Neutrophil (primary cell): Measurements from ENCODE around the gene KRT14.
A peak's percentile ranks its signal among the peaks of the same experiment; 100 is the strongest.

Source experiments
- H3K27ac ChIP-seq: fragments of 200-600 bp; sonication (generic); 2 replicates; pipeline ENCODE4 v1.5.1; 2016; ENCODE audit warnings: mild to moderate bottlenecking, moderate library complexity
- H3K27me3 ChIP-seq: fragments of 200-600 bp; sonication (generic); 2 replicates; pipeline ENCODE4 v1.6.0; 2016; ENCODE audit warnings: mild to moderate bottlenecking
- H3K36me3 ChIP-seq: fragments of 200-600 bp; sonication (generic); 2 replicates; pipeline ENCODE4 v1.5.1; 2017
- H3K4me1 ChIP-seq, 2 experiments: fragments of 200-600 bp in 1 of 2; sonication (generic) in 1 of 2; 1 replicate in 1 of 2; 2 replicates in 1 of 2; pipeline versions ENCODE4 v1.5.1 to v1.6.1; 2013 to 2016; ENCODE audit warnings: low read depth in 1 of 2, low read length in 1 of 2, mild to moderate bottlenecking in 1 of 2, moderate library complexity in 1 of 2; ENCODE audit not compliant: control insufficient read depth in 1 of 2, insufficient read depth in 1 of 2
- H3K4me3 ChIP-seq, 2 experiments: fragments of 200-600 bp in 1 of 2; sonication (generic) in 1 of 2; 1 replicate in 1 of 2; 2 replicates in 1 of 2; pipeline ENCODE4 v1.5.1; 2013 to 2016; ENCODE audit warnings: low read depth in 1 of 2, low read length in 1 of 2, mild to moderate bottlenecking in 1 of 2, moderate library complexity in 1 of 2
- H3K9me3 ChIP-seq: fragments of 200-600 bp; sonication (generic); 2 replicates; pipeline ENCODE4 v1.5.1; 2016
- TF ChIP-seq, protein P1 (sequence below): fragments of 200-600 bp; sonication (generic); IDR thresholded peaks from 2 replicates; pipeline ENCODE4 v1.5.1; 2016; ENCODE audit warnings: antibody characterized with exemption

The KRT14 gene

DNA sequence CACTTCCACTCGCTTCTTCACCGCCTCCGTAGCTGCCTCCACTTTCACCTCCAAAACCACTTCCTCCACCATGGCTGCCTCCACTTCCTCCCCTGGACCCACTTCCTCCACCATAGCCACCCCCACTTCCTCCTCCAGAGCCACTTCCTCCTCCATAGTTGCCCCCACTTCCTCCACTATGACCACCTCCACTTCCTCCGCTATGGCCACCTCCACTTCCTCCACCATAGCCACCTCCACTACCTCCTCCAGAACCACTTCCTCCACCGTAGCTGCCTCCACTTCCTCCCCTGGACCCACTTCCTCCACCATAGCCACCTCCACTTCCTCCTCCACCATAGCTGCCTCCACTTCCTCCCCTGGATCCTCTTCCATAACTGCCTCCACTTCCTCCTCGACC is 19.4 kb downstream of the KRT14 start:
- H3K27ac ChIP-seq = peak overlapping the region; percentile 82
- no peak overlapping the region for H3K4me3 ChIP-seq
- TF ChIP-seq, protein P1, sequence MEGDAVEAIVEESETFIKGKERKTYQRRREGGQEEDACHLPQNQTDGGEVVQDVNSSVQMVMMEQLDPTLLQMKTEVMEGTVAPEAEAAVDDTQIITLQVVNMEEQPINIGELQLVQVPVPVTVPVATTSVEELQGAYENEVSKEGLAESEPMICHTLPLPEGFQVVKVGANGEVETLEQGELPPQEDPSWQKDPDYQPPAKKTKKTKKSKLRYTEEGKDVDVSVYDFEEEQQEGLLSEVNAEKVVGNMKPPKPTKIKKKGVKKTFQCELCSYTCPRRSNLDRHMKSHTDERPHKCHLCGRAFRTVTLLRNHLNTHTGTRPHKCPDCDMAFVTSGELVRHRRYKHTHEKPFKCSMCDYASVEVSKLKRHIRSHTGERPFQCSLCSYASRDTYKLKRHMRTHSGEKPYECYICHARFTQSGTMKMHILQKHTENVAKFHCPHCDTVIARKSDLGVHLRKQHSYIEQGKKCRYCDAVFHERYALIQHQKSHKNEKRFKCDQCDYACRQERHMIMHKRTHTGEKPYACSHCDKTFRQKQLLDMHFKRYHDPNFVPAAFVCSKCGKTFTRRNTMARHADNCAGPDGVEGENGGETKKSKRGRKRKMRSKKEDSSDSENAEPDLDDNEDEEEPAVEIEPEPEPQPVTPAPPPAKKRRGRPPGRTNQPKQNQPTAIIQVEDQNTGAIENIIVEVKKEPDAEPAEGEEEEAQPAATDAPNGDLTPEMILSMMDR = no peak
- H3K9me3 ChIP-seq = peaks cover 14% of the 10 kb centered on the region
- peaks cover 50% of the 10 kb centered on the region for H3K27me3 ChIP-seq
- no peaks in the 10 kb centered on the region for H3K4me1 ChIP-seq
- no peaks in the 10 kb centered on the region for H3K36me3 ChIP-seq

DNA sequence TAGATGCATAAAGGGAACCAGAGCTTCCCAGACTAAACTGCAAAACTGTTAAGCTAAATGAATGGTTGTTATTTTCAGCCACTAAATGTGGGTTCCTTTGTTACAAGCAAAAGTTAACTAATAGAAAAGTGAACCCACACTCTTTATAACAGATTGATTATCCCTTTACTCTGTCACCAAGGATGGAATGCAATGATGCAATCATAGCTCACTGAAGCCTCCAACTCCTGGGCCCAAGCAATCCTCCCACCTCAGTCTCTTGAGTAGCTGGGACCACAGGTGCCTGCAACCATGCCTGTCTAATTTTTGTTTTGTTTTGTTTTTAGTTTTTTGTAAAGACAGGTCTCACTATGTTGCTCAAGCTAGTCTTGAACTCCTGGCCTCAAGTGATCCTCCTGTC is 21.4 kb downstream of the KRT14 start:
- H3K4me3 ChIP-seq = no peak overlapping the region
- TF ChIP-seq, protein P1 = no peak
- H3K36me3 ChIP-seq = no peaks in the 10 kb centered on the region
- H3K9me3 ChIP-seq = peaks cover 14% of the 10 kb centered on the region
- H3K27ac ChIP-seq = no peak overlapping the region
- H3K4me1 ChIP-seq = no peaks in the 10 kb centered on the region
- H3K27me3 ChIP-seq = peaks cover 46% of the 10 kb centered on the region

DNA sequence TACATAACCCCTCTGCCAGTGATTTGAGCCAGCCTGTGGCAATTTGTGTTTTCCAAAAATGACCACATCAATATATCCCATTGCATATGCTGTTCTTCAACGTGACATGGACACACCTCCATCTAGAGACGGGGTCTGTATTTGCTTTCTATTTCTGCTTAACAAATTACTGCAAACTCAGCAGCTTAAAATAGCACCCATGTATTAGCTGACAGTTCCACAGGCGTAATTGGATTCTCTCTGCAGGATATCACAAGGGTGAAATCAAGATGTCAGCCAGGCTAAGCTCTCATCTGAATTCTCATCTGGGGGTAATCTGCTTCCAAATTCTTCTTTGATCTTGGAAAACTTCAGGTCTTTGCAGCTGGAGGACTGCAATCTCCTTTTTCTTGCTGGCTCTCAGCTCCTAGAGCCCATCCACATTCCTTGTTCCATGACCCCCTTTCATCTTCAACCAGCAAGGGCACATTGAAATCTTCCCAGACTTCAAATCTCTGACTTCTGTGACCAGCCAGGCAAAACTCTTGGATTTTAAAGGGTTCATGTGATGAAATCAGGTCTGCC is 23.0 kb downstream of the KRT14 start:
- TF ChIP-seq, protein P1 = no peak
- Histone ChIP-seq H3K4me3 (no peak overlapping the region), H3K27ac (no peak overlapping the region), H3K27me3 (peaks cover 40% of the 10 kb centered on the region), H3K36me3 (no peaks in the 10 kb centered on the region), H3K9me3 (peaks cover 14% of the 10 kb centered on the region), H3K4me1 (no peaks in the 10 kb centered on the region)

DNA sequence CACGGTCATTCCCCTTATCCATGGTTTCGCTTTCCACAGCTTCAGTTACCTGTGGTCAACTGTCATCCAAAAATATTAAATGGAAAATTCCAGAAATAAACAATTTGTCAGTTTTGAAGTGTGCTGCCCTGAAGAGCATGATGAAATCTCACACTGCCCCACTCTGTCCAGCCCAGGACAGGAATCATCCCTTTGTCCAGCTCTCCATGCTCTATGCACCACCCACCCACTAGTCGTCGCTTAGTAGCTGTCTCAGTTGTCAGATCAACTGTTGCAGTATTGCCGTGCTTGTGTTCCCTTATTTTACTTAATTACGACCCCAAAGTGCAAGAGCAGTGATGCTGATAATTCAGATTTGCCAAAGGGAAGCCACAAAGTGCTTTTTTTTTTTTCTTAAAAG is 25.1 kb downstream of the KRT14 start:
- H3K27me3 ChIP-seq = peaks cover 47% of the 10 kb centered on the region

DNA sequence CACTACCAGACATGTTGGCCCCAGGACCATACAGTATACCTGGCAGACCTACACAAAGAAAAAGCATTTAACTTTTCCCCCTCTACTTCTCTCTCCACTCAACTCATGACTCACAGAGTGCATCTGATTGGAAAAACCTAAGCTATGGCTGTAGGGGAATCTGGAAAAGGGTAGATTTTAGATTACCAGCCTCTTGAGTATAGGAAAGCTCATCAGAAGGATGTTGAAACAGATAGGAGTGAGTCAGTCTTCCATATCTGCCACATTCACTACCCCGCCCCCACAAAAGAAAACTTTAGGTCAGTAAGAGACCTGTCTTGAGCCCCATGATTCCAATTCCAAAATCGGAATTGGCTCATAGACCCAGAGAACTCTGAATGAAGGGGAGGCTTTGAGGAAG is 27.1 kb downstream of the KRT14 start:
- Histone ChIP-seq H3K27ac (no peak overlapping the region), H3K4me3 (no peak overlapping the region), H3K4me1 (no peaks in the 10 kb centered on the region), H3K36me3 (no peaks in the 10 kb centered on the region), H3K9me3 (no peaks in the 10 kb centered on the region), H3K27me3 (peaks cover 60% of the 10 kb centered on the region)
- TF ChIP-seq, protein P1 = no peak

More for the DNA sequence above, 25.1 kb downstream of the KRT14 start:
- Histone ChIP-seq H3K4me3 (no peak overlapping the region), H3K36me3 (no peaks in the 10 kb centered on the region), H3K27ac (no peak overlapping the region), H3K4me1 (no peaks in the 10 kb centered on the region), H3K9me3 (peaks cover 1% of the 10 kb centered on the region)
- TF ChIP-seq, protein P1 = no peak

DNA sequence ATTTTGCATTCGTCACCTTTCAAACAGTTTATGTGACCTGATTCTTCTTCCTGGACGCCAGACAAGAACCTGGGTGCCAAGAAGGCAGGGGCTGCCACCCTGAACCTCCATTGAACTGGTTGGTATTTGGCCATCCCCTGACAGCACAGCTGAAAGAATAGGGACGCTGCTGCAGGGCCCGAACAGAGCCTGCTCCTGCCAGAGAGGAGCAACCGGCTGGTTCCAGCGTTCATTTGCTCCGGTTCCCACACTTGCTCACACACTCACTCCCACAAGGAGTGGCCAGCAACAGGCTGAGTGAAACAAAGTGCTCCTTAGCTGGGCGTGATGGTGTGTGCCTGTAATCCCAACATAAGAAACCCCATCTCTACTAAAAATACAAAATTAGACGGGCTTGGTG is 29.8 kb downstream of the KRT14 start:
- H3K4me1 ChIP-seq = no peaks in the 10 kb centered on the region
- no peak overlapping the region for H3K4me3 ChIP-seq
- peaks cover 45% of the 10 kb centered on the region for H3K27me3 ChIP-seq
- H3K27ac ChIP-seq = no peak overlapping the region
- TF ChIP-seq, protein P1 = no peak
- H3K9me3 ChIP-seq = no peaks in the 10 kb centered on the region
- no peaks in the 10 kb centered on the region for H3K36me3 ChIP-seq
